Fibroblast of lung (primary cell): Measurements from ENCODE around the gene HABP4. TPM values are rescaled to one million over a fixed set of nuclear protein-coding genes. Genes with fewer than 3 reads are reported as not detected.

Experiments used
- DNase-seq, 2 donors: peaks; one replicate each; pipeline versions ENCODE4 v3.0.0 to v3.0.0-alpha.2; 2010; ENCODE audit warnings: low read depth in 2 of 2
- H2AFZ ChIP-seq: 2 replicates; pipeline ENCODE4 v1.5.1; 2012; ENCODE audit warnings: low read length, control low read depth, inconsistent platforms
- H3K27ac ChIP-seq: 2 replicates; pipeline ENCODE4 v1.5.1; 2011; ENCODE audit warnings: low read length, control low read depth; ENCODE audit not compliant: insufficient read depth
- H3K27me3 ChIP-seq: 2 replicates; pipeline ENCODE4 v1.5.1; 2011; ENCODE audit warnings: mild to moderate bottlenecking, low read length; ENCODE audit not compliant: control insufficient read depth, insufficient read depth
- H3K36me3 ChIP-seq: 2 replicates; pipeline ENCODE4 v1.5.1; 2011; ENCODE audit warnings: low read length; ENCODE audit not compliant: control insufficient read depth, insufficient read depth
- H3K4me1 ChIP-seq: 2 replicates; pipeline ENCODE4 v1.5.1; 2011; ENCODE audit warnings: low read length; ENCODE audit not compliant: control insufficient read depth, insufficient read depth; ENCODE audit errors: extremely low read depth
- H3K4me2 ChIP-seq: 2 replicates; pipeline ENCODE4 v1.5.1; 2011; ENCODE audit warnings: low read length, control low read depth; ENCODE audit not compliant: insufficient read depth; ENCODE audit errors: extremely low read depth
- H3K4me3 ChIP-seq, 4 experiments: fragments of 200-600 bp in 1 of 4; sonication (generic) in 1 of 4; replicated peaks in 1 of 4; 2 replicates each; pipeline ENCODE4 v1.5.1; 2011 to 2016; ENCODE audit warnings: low read length in 4 of 4, low read depth in 3 of 4, mild to moderate bottlenecking in 3 of 4, control low read depth in 2 of 4, inconsistent platforms in 1 of 4, mixed read lengths in 1 of 4; ENCODE audit not compliant: insufficient read depth in 1 of 4; ENCODE audit errors: control extremely low read depth in 1 of 4
- H3K79me2 ChIP-seq: 2 replicates; pipeline ENCODE4 v1.5.1; 2012; ENCODE audit warnings: mild to moderate bottlenecking, low read length, inconsistent platforms; ENCODE audit not compliant: control insufficient read depth, insufficient read depth
- H3K9ac ChIP-seq: 2 replicates; pipeline ENCODE4 v1.5.1; 2011; ENCODE audit warnings: mild to moderate bottlenecking, low read length, control low read depth; ENCODE audit not compliant: insufficient read depth
- H3K9me3 ChIP-seq: 2 replicates; pipeline ENCODE4 v1.5.1; 2012; ENCODE audit warnings: low read depth, low read length; ENCODE audit not compliant: control insufficient read depth, insufficient read depth
- H4K20me1 ChIP-seq: 2 replicates; pipeline ENCODE4 v1.5.1; 2011; ENCODE audit warnings: low read length; ENCODE audit not compliant: control insufficient read depth, insufficient read depth; ENCODE audit errors: extremely low read depth
- EZH2 ChIP-seq: IDR thresholded peaks from 2 replicates; pipeline ENCODE4 v1.5.1; 2012; ENCODE audit warnings: low read length, control low read depth, mild to moderate bottlenecking; ENCODE audit errors: missing control alignments
- polyA plus RNA-seq, 2 donors: library from polyadenylated mRNA; depleted of rRNA in 1 of 2; stranded (reverse) in 1 of 2; unstranded in 1 of 2; fragments of >200 nt; gene quantifications; 2 replicates each; pipeline ENCODE4 v1.2.1, GENCODE V29; 2011 to 2012; ENCODE audit warnings: missing spikeins in 1 of 2
- total RNA-seq: library from RNA; depleted of rRNA; stranded (reverse); fragments of >200 nt; gene quantifications from 2 replicates; pipeline ENCODE4 v1.2.1, GENCODE V29; 2014
- TF ChIP-seq, protein P1 (sequence below), 2 donors: IDR thresholded peaks in 1 of 2; conservative IDR thresholded peaks in 1 of 2; 1 replicate in 1 of 2; 2 replicates in 1 of 2; pipeline ENCODE4 v1.5.1; 2011 to 2012; ENCODE audit warnings: low read length in 2 of 2, control low read depth in 1 of 2, inconsistent platforms in 1 of 2, low read depth in 1 of 2, mild to moderate bottlenecking in 1 of 2

HABP4 gene
- total and polyA plus RNA-seq, 2 donors (not counting 1 experiment from before 2014, with no cell fraction given): 28.7 to 31.4 TPM

DNA sequence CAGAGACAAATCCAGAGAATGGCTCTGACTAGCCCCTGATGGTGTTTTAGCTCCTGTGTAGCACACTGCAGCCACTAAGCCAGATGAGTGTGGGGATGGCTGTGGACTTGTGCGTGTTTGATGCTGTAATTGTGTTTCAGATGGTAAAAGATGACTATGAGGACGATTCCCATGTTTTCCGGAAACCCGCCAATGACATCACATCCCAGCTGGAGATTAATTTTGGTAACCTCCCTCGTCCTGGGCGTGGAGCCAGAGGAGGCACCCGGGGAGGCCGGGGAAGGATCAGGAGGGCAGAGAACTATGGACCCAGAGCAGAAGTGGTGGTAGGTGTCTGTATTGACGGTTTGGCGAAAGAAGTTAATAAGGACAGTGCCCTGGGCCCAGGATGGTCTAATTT is 38.0 kb downstream of the HABP4 start:
- H3K4me3 ChIP-seq: no peak overlapping the region
- peaks cover 28% of the 10 kb centered on the region for H3K4me1 ChIP-seq
- no peak overlapping the region for H3K9ac ChIP-seq
- H2AFZ ChIP-seq: no peak overlapping the region
- H3K4me2 ChIP-seq: no peak overlapping the region
- H3K9me3 ChIP-seq: no peaks in the 10 kb centered on the region
- H3K27me3 ChIP-seq: no peaks in the 10 kb centered on the region
- peak in 1 of 2 donors; percentile 37 for DNase-seq
- H4K20me1 ChIP-seq: no peaks in the 10 kb centered on the region
- TF ChIP-seq, protein P1, sequence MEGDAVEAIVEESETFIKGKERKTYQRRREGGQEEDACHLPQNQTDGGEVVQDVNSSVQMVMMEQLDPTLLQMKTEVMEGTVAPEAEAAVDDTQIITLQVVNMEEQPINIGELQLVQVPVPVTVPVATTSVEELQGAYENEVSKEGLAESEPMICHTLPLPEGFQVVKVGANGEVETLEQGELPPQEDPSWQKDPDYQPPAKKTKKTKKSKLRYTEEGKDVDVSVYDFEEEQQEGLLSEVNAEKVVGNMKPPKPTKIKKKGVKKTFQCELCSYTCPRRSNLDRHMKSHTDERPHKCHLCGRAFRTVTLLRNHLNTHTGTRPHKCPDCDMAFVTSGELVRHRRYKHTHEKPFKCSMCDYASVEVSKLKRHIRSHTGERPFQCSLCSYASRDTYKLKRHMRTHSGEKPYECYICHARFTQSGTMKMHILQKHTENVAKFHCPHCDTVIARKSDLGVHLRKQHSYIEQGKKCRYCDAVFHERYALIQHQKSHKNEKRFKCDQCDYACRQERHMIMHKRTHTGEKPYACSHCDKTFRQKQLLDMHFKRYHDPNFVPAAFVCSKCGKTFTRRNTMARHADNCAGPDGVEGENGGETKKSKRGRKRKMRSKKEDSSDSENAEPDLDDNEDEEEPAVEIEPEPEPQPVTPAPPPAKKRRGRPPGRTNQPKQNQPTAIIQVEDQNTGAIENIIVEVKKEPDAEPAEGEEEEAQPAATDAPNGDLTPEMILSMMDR (conservative IDR thresholded peaks at IDR 0.05 in 1 of 2, IDR thresholded peaks at IDR 0.05 in 1 of 2; ENCODE audit: low read depth in 1 of 2, low read length in 2 of 2): no peak
- no peak for TF ChIP-seq EZH2
- peak overlapping the region; percentile 46 for H3K27ac ChIP-seq
- peaks cover 14% of the 10 kb centered on the region for H3K36me3 ChIP-seq
- H3K79me2 ChIP-seq: no peaks in the 10 kb centered on the region

DNA sequence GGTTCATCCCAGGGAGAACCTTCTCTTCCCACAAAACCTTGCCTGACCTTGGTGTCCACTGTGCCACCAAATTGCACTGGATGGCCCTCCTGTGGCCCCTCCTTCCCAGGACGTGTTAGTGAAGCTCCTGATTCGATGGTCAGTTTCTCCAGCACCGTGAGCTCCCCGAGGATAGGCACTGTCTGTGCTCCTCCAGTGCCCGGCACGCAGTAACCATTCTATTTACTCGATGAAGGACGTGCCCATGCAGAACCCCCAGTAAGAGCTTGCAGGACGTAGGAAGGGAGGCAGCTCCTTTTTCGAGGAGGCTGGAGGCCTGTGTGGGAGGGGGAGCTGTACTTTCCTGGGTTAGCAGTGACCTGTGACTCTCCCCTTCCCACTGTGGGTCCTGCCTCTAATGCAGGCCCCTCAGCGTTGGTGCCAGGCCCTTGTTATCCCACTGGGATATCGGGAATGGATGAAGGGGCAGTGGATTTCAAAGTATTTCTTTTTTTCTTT is 39.6 kb downstream of the HABP4 start:
- TF ChIP-seq, protein P1 (conservative IDR thresholded peaks at IDR 0.05 in 1 of 2, IDR thresholded peaks at IDR 0.05 in 1 of 2; ENCODE audit: low read depth in 1 of 2, low read length in 2 of 2): no peak
- TF ChIP-seq EZH2: no peak
- Histone ChIP-seq H3K27ac (no peak overlapping the region), H2AFZ (no peak overlapping the region), H4K20me1 (no peaks in the 10 kb centered on the region), H3K4me3 (no peak overlapping the region), H3K36me3 (peaks cover 15% of the 10 kb centered on the region), H3K27me3 (no peaks in the 10 kb centered on the region), H3K9me3 (no peaks in the 10 kb centered on the region), H3K79me2 (no peaks in the 10 kb centered on the region), H3K9ac (no peak overlapping the region), H3K4me1 (peaks cover 28% of the 10 kb centered on the region), H3K4me2 (no peak overlapping the region)
- DNase-seq: no peak

DNA sequence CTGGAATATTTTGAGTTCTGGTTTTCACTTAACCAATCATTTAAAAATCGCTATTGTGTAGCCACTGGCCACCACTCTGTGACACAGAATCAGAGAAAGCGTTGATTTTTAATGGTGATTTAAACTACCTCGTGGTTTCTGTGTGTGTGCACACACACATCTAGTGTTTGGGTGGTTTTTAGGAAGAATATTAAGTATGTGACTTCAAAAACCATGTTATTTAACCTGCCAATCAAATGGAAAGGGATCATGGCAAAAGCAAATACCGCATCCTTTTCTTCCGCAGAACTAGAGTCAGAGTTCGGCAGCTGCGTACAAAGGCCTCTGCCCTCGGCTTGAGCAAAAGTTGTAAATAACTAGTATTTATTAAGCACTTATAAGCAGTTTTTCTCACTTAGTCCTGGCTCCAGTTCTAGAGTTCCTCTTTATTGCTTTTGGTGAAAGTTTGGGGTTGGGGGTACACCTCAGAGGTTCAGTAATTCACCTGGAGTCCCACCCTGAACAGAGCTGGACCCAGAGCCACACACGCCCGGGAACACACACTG is 40.6 kb downstream of the HABP4 start:
- Histone ChIP-seq H3K36me3 (peaks cover 13% of the 10 kb centered on the region), H3K4me2 (no peak overlapping the region), H3K27ac (no peak overlapping the region), H3K4me3 (no peak overlapping the region), H3K9ac (no peak overlapping the region), H3K79me2 (no peaks in the 10 kb centered on the region), H3K4me1 (peaks cover 26% of the 10 kb centered on the region), H4K20me1 (no peaks in the 10 kb centered on the region), H3K9me3 (no peaks in the 10 kb centered on the region), H3K27me3 (no peaks in the 10 kb centered on the region), H2AFZ (no peak overlapping the region)
- no peak for DNase-seq
- TF ChIP-seq, protein P1 (conservative IDR thresholded peaks at IDR 0.05 in 1 of 2, IDR thresholded peaks at IDR 0.05 in 1 of 2; ENCODE audit: low read depth in 1 of 2, low read length in 2 of 2): no peak
- no peak for TF ChIP-seq EZH2
